ENCODE data around the gene WDR88.

DNA sequence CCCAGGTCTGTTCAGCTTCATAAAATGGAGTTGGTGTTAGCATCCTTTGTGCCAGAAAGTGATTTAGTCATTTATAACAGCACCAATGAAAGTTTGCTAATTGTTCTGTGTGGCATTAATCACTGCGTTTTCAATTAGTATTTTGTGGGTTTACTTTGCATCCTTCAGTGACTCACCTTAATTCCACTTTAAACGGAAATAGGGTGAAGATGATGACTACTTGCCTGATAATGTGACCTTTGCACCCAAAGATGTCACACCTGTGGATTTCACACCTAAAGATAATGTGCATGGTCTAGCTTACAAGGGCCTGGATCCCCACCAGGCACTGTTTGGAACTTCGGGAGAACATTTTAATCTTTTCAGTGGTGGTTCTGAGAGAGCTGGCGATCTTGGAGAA, 35.9 kb upstream of the WDR88 start:
- TF ChIP-seq, protein P1, sequence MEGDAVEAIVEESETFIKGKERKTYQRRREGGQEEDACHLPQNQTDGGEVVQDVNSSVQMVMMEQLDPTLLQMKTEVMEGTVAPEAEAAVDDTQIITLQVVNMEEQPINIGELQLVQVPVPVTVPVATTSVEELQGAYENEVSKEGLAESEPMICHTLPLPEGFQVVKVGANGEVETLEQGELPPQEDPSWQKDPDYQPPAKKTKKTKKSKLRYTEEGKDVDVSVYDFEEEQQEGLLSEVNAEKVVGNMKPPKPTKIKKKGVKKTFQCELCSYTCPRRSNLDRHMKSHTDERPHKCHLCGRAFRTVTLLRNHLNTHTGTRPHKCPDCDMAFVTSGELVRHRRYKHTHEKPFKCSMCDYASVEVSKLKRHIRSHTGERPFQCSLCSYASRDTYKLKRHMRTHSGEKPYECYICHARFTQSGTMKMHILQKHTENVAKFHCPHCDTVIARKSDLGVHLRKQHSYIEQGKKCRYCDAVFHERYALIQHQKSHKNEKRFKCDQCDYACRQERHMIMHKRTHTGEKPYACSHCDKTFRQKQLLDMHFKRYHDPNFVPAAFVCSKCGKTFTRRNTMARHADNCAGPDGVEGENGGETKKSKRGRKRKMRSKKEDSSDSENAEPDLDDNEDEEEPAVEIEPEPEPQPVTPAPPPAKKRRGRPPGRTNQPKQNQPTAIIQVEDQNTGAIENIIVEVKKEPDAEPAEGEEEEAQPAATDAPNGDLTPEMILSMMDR (IDR thresholded peaks at IDR 0.05) = no peak
- TF ChIP-seq RARB (CRISPR knock-in tag; IDR thresholded peaks at IDR 0.05) (no peak), POLR2A (IDR thresholded peaks at IDR 0.05; ENCODE audit: low read length) (no peak), SMC3 (IDR thresholded peaks at IDR 0.05) (no peak), EP300 (IDR thresholded peaks at IDR 0.05) (no peak), NPAS2 (CRISPR knock-in tag; IDR thresholded peaks at IDR 0.05; ENCODE audit: borderline replicate concordance) (no peak), CBX8 (IDR thresholded peaks at IDR 0.05) (no peak), CHD2 (IDR thresholded peaks at IDR 0.05; ENCODE audit: low read length, partially characterized antibody) (no peak)
- TF ChIP-seq, protein P2, sequence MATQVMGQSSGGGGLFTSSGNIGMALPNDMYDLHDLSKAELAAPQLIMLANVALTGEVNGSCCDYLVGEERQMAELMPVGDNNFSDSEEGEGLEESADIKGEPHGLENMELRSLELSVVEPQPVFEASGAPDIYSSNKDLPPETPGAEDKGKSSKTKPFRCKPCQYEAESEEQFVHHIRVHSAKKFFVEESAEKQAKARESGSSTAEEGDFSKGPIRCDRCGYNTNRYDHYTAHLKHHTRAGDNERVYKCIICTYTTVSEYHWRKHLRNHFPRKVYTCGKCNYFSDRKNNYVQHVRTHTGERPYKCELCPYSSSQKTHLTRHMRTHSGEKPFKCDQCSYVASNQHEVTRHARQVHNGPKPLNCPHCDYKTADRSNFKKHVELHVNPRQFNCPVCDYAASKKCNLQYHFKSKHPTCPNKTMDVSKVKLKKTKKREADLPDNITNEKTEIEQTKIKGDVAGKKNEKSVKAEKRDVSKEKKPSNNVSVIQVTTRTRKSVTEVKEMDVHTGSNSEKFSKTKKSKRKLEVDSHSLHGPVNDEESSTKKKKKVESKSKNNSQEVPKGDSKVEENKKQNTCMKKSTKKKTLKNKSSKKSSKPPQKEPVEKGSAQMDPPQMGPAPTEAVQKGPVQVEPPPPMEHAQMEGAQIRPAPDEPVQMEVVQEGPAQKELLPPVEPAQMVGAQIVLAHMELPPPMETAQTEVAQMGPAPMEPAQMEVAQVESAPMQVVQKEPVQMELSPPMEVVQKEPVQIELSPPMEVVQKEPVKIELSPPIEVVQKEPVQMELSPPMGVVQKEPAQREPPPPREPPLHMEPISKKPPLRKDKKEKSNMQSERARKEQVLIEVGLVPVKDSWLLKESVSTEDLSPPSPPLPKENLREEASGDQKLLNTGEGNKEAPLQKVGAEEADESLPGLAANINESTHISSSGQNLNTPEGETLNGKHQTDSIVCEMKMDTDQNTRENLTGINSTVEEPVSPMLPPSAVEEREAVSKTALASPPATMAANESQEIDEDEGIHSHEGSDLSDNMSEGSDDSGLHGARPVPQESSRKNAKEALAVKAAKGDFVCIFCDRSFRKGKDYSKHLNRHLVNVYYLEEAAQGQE (IDR thresholded peaks at IDR 0.05) = no peak

Data from A549 (cell line).